ENCODE data around the gene TTC33. TPM values are rescaled to one million over a fixed set of nuclear protein-coding genes. Genes with fewer than 3 reads are reported as not detected.

Gene TTC33
- total RNA-seq, 1 donor from 2014 or later, result 14.3 TPM

- Histone ChIP-seq H3K9me3 (replicated peaks) (peaks cover 12% of the 10 kb centered on the region), H3K27ac (replicated peaks) (no peak overlapping the region), H3K27me3 (ENCODE audit: low read depth) (no peaks in the 10 kb centered on the region), H3K36me3 (no peaks in the 10 kb centered on the region), H3K4me3 (no peak overlapping the region), H3K4me1 (no peaks in the 10 kb centered on the region)
- no peak for TF ChIP-seq CTCF (IDR thresholded peaks at IDR 0.05; ENCODE audit: borderline replicate concordance)
- DNase-seq, result no peak
- intact Hi-C loops (cut with micrococcal nuclease), result no loop called here
Observed at GRCh38 chr5:40559306-40559705, 196.5 kb downstream of the TTC33 start.

DNA sequence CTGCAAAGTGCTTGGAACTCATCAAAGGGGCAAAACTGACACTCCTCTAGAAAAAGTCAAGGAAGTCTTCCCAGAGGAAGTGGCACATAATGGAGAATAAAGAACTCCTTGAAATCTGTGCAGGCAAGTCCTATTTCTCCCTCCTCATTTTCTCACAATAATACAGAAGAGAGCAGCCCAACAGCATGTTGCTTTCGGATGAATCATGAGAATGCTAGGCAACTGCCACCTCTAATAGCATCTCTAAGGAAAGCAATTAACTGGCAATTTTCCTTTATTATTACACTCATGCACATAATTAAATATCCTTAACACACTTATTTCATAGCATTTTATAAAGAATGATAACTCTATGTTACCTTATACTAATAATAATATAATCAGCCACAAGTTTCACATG, 198.3 kb downstream of the TTC33 start:
- Histone ChIP-seq H3K9me3 (replicated peaks) (peaks cover 12% of the 10 kb centered on the region), H3K4me1 (peaks cover under 1% of the 10 kb centered on the region), H3K27me3 (ENCODE audit: low read depth) (no peaks in the 10 kb centered on the region), H3K36me3 (no peaks in the 10 kb centered on the region), H3K27ac (replicated peaks) (no peak overlapping the region), H3K4me3 (no peak overlapping the region)
- no peak for DNase-seq
- intact Hi-C loops (cut with micrococcal nuclease), result no loop called here
- TF ChIP-seq CTCF (IDR thresholded peaks at IDR 0.05; ENCODE audit: borderline replicate concordance), result no peak

- H3K27ac ChIP-seq (replicated peaks), result no peak overlapping the region
- H3K27me3 ChIP-seq (ENCODE audit: low read depth), result no peaks in the 10 kb centered on the region
- H3K36me3 ChIP-seq, result no peaks in the 10 kb centered on the region
- TF ChIP-seq CTCF (IDR thresholded peaks at IDR 0.05; ENCODE audit: borderline replicate concordance), result no peak
- intact Hi-C loops (cut with micrococcal nuclease), result no loop called here
- no peak for DNase-seq
- H3K4me1 ChIP-seq, result peaks cover 7% of the 10 kb centered on the region
- peaks cover 12% of the 10 kb centered on the region for H3K9me3 ChIP-seq (replicated peaks)
- H3K4me3 ChIP-seq, result no peak overlapping the region
Observed at GRCh38 chr5:40556811-40557210, 198.9 kb downstream of the TTC33 start.

- H3K9me3 ChIP-seq (replicated peaks), result peaks cover 2% of the 10 kb centered on the region
- intact Hi-C loops (cut with micrococcal nuclease), result no loop called here
- TF ChIP-seq CTCF (IDR thresholded peaks at IDR 0.05; ENCODE audit: borderline replicate concordance), result no peak
Observed at GRCh38 chr5:40555886-40556285, 199.9 kb downstream of the TTC33 start.

GRCh38 chr5:40554813-40555212, 200.9 kb downstream of the TTC33 start:
- Histone ChIP-seq H3K4me1 (peaks cover 12% of the 10 kb centered on the region), H3K9me3 (replicated peaks) (no peaks in the 10 kb centered on the region), H3K27ac (replicated peaks) (no peak overlapping the region), H3K36me3 (no peaks in the 10 kb centered on the region), H3K4me3 (no peak overlapping the region), H3K27me3 (ENCODE audit: low read depth) (no peaks in the 10 kb centered on the region)
- no peak for DNase-seq
- no peak for TF ChIP-seq CTCF (IDR thresholded peaks at IDR 0.05; ENCODE audit: borderline replicate concordance)
- intact Hi-C loops (cut with micrococcal nuclease), result no loop called here

More at GRCh38 chr5:40555886-40556285, 199.9 kb downstream of the TTC33 start:
- Histone ChIP-seq H3K27ac (replicated peaks) (no peak overlapping the region), H3K4me3 (no peak overlapping the region), H3K4me1 (peaks cover 12% of the 10 kb centered on the region), H3K27me3 (ENCODE audit: low read depth) (no peaks in the 10 kb centered on the region), H3K36me3 (no peaks in the 10 kb centered on the region)
- no peak for DNase-seq

GRCh38 chr5:40554054-40554453, 201.7 kb downstream of the TTC33 start:
- DNase-seq, result no peak
- Histone ChIP-seq H3K27ac (replicated peaks) (no peak overlapping the region), H3K27me3 (ENCODE audit: low read depth) (no peaks in the 10 kb centered on the region), H3K36me3 (no peaks in the 10 kb centered on the region), H3K4me1 (peaks cover 12% of the 10 kb centered on the region), H3K9me3 (replicated peaks) (no peaks in the 10 kb centered on the region), H3K4me3 (no peak overlapping the region)
- no peak for TF ChIP-seq CTCF (IDR thresholded peaks at IDR 0.05; ENCODE audit: borderline replicate concordance)
- intact Hi-C loops (cut with micrococcal nuclease), result no loop called here
